LHCN-M2 (cell line): ENCODE results near the gene KPNB1. TPM values are rescaled to one million over a fixed set of nuclear protein-coding genes. Genes with fewer than 3 reads are reported as not detected.

Source experiments
- DNase-seq: peaks from one replicate; pipeline ENCODE4 v3.0.0-alpha.2; 2012; ENCODE audit warnings: low read depth
- total RNA-seq: library from RNA; depleted of rRNA; stranded (reverse); fragments of >200 nt; gene quantifications from 2 replicates; pipeline ENCODE4 v1.2.3, GENCODE V29; 2014

Gene KPNB1
- total RNA-seq, 1 experiment from 2014 or later = 401 TPM

DNA sequence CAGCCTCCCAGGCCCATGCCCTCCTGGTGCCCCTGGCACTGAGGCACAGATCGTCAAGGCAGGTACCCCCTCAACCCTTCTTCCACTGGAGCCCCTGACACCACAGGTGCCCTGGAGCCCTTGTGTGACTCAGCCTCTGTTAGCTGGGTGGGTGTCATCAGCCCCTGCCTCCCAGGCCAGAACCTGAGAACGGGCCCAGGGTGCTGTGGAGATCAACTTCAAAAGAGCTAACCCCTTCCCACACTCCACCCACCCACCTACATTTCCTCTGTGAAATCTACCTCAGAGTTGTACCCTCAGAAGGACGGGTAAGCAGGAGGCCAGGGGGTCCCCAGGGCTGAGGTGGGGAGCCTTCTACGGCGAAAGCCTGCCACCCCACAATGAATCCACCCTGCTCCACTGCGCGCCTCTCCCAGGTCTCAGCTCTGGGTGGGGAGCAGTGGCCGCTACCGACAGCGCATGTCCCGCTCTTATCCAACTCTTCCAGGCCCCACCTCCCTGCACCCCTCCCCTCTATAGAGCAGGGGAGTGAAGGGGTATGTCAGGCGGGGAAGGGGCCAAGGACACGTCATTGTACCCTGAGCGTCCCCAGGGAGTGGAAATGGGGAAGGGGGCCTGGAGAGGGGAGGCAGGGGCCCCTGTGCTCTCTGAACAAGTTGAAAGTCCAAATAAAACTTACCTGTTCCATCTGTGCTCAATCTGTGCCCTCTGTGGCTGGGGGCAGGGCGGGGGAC lies 61.8 kb downstream of the KPNB1 start:
- no peak for DNase-seq

DNA sequence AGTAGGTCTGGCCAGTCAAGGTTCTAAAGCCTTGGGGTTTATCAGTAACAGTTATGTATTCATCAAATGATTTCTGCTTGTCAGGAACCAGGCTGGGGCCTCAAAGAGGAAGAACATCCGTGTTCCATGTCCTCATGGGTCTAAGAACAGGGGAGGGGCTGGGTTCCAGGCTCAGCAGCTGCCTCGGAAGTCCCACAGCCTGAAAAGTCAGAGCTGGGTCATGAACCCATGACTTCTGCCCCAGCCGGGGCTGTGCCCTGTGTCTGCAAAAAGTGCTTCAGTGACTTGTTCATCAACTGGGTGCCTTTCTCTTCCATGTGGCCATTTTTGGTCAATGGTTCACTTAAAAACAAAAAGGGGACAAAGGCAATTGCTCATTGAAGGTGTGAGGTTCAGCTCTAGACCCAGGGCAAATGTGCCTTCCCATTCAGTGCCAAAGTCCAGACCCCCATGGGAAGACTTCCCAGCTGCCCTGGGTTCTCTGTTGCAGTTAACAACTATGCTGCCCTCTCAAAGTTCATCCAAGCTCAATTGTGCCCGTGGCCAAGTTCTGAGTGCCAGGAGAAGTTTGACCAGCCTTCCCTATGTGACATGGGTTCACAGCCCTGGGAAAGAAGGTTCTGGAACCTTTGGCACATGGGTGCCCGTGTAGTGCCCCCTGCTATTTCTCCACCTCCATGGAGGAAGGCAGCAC lies 62.8 kb downstream of the KPNB1 start:
- DNase-seq = no peak

DNA sequence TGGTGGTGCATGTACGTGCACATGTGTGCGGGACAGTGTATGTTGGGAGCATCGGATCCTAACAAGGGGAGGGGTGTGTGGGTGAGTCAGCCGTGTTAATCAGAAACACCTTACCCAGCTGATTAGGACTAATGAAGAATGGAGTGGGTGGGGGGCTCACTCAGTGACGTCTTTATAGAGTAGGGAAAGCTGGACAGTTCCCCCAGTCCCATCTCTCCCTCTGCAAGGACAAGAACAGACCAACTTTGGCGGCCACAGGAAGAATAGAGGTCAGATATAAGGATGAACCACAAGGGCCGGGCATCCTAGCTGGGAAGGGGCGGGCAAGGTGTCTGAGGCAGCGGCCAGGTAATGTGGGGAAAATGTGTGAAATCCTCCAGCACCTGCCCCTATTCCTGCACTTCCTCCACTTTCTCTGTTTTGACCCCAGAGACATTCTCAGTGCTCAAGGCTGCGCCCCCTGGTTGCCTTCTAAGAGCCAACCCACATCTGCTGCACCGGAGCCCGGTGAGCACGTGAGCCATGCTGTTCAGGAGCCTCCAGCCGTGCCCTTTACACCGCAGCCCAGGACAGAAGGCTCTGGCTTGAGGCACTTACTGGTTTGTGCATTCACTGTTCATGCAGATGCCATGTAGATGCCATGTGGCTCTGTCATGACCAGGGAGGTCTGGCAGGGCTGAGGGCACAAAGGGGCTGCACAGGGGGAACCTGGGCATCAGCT lies 64.4 kb downstream of the KPNB1 start:
- no peak for DNase-seq

DNA sequence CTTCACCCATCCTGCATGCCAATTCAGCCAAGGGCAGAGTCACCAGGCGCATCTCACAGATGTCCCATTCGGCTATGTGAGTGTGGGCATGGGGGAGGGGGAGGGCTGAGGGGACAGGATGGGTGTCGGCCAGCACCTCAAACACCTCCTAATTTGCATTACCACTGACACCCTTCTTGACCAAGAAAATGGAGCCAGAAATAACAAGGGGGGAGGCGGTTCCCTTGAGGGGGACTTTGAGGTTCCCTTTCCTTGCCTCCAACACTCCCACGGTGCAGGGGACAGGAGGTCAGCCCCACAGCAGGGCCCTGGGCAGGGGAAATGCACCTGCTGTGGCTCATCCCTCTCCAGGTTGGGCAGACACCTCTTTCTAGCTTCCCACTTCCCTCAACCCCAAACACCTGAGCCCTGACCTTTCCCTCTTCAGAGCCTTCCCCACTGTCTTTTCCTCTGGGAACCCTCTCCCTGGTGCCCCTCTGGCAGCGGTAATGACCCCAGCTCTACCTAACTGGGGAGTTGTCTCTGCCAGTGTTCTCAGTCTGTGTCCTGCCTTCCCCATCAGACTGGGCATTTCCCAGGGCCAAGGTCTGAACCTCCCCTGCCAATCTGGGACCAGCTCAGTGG lies 65.2 kb downstream of the KPNB1 start:
- DNase-seq = no peak

DNA sequence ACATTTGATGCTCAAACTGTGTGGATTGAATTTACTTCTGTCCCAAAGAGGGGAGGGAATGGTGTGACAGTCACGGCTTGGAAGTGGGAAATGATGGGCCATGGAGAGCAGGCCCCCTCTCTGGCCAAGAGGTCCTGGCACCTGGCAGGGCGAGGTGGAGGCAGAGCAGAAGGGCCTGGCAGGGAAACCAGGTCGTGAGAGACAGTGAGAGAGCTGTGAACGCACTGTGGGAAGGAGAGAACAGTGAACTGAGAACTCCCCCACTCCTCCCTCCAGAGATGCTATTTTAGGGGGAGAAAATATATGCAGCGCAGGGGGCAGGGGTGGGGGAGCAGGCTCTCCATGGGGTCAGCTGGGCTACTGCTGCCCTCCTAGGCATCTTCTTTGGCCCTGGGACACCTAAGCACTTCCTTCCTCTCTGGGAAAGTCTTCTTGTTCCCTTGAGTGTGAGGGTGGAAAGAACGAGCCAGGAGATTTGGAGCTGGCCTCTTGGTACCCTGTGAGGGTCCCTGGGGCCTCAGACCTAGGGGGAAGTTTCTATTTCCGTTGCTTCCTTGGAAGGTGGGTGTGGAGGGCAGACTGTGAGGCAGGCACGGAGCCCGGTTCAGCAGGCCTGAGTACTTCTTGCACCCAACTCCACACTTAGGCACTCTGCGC lies 66.1 kb downstream of the KPNB1 start:
- DNase-seq = no peak

- DNase-seq = no peak
These were observed 66.7 kb downstream of the KPNB1 start for GRCh38 chr17:47716375-47716774.

- DNase-seq = no peak
These were observed 67.6 kb downstream of the KPNB1 start for GRCh38 chr17:47717261-47717697.

- no peak for DNase-seq
These were observed 68.4 kb downstream of the KPNB1 start for GRCh38 chr17:47717979-47718621.

- no peak for DNase-seq
These were observed 69.1 kb downstream of the KPNB1 start for GRCh38 chr17:47718634-47719405.

DNA sequence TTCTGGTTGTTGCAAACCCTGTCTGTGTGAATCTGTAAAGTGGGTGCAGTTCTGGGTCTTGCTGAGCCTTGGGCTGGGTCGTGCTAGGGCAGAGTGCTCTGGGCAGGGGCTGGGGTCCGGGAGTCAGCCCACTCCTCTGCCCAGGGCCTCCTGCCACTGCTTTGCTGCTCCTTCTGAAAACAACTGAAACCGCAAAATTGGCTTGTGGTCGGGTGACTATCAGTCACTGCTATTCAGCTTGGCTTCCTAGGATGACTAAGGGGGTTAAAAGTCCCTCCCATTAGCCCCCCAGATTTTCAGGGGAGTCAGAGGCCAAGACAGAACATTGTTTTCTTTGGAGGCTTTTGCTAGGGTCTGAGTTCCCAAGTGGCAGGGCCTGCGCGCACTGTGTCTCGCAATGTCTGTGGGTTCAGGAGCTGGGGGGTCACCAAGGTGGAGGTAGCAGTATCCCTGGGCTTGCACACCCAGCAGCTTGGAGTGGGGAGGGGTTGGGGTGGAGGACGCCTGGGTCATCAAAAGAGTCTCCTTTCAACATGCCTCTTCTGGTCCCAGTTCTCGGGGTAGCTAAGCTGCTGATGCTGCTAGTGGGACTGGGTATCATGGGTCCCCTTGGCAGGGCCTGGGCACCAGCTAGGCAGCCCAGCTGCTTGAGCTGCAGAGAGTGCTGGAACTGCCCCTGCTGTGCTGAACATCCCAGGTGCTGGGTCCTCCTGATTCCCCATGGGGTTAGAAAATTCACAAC lies 69.9 kb downstream of the KPNB1 start:
- DNase-seq = peak; percentile 85

- no peak for DNase-seq
These were observed 70.5 kb downstream of the KPNB1 start for GRCh38 chr17:47720196-47720595.

DNA sequence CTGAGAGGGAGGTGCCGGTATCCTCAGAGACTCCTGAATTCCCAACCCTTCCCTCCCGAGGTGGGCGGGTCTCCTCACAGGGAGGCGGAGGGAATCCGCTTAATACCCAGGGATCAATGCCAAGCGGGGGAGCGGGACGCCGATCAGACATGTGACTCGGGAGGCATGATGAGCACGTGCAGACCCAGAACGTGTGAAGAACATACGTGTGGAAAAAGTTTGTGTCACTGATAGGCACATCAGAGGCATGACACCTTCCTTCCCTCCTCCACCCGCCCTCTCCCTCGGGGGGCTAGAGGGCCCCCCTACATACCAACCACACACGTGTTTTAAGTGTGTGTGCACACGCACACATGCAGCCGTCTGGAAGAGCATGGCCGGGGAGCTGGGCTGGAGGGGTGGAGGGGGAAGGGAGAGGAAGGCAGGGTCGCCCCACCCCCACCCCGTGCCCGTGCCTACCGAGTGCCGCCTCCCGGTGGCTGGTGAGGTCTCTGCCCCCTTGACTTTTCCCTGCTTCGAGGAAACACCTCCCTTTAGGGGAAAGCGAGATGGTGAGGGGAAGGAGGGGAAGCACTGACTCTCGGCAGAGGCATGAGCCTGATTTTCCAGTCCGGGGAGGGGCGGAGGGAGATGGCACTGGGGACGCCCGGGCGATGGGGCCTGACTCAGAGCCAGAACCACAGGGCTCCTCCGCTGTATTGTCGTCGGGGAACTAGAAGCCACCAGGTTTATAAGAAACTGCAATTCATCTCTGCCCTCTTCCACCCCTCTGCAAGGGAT lies 71.2 kb downstream of the KPNB1 start:
- peak; percentile 36 for DNase-seq

- no peak for DNase-seq
These were observed 72.0 kb downstream of the KPNB1 start for GRCh38 chr17:47721725-47722124.

DNA sequence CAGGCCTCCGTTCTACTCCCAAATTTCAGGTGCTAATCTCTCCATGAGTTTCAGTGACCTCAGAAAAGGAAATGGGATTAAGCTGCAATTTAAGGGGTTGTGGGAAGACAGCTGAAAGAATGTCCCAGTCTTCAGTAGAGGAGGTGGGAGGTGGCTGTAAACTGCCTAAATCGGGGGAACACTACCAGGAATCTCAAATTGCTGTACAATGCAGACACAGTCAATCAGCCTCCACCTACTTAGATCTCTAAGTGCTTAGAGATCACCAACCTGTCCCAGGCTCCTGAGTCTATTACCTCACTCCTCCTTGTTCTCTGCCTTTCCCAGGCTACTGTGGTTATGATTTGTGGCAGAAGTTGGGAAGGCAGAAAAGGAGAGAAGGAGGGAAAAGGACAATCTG lies 75.0 kb downstream of the KPNB1 start:
- no peak for DNase-seq

GRCh38 chr17:47725446-47726111 lies 75.9 kb downstream of the KPNB1 start:
- no peak for DNase-seq

GRCh38 chr17:47726796-47727703 lies 77.3 kb downstream of the KPNB1 start:
- DNase-seq = no peak

DNA sequence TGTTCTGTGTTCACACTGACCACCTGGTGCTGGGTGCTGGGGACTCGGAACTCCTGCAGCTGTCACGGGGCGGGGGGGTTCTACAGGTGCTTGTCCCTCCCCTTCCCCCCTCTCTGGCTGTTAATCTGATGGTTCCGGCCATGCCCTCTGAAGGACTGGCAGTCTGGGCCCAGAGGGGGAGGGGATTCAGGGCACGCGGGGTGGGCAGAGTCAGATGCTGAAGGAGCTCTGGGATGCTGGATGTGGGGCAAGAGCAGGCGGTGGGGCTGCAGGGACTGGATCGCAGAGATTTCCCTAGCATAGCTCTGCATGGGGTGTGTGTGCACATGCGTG lies 78.0 kb downstream of the KPNB1 start:
- DNase-seq = no peak
